HEK293 (cell line): ENCODE results near the gene ARHGAP26.

Source experiments
- CTCF ChIP-seq: fragments of 450-650 bp; formaldehyde crosslinking; IDR thresholded peaks from 2 replicates; pipeline ENCODE4 v1.5.1; 2016; ENCODE audit warnings: missing biosample characterization, missing genetic modification characterization
- EGR2 ChIP-seq: fragments of 450-650 bp; formaldehyde crosslinking; IDR thresholded peaks from 2 replicates; pipeline ENCODE4 v1.5.1; 2016; ENCODE audit warnings: low read depth, missing biosample characterization, missing genetic modification characterization
- GLIS1 ChIP-seq: fragments of 450-650 bp; formaldehyde crosslinking; IDR thresholded peaks from 2 replicates; pipeline ENCODE4 v1.5.1; 2016; ENCODE audit warnings: missing biosample characterization, missing genetic modification characterization
- MYNN ChIP-seq: fragments of 450-650 bp; formaldehyde crosslinking; IDR thresholded peaks from 2 replicates; pipeline ENCODE4 v1.5.1; 2016; ENCODE audit warnings: missing biosample characterization, missing genetic modification characterization, borderline replicate concordance
- PATZ1 ChIP-seq: fragments of 450-650 bp; formaldehyde crosslinking; IDR thresholded peaks from 2 replicates; pipeline ENCODE4 v1.5.1; 2016; ENCODE audit warnings: missing biosample characterization, missing genetic modification characterization
- ZBTB11 ChIP-seq: fragments of 450-650 bp; formaldehyde crosslinking; conservative IDR thresholded peaks from 2 replicates; pipeline ENCODE4 v1.5.1; 2016; ENCODE audit warnings: low read depth, missing biosample characterization, missing genetic modification characterization
- ZBTB26 ChIP-seq: fragments of 450-650 bp; formaldehyde crosslinking; optimal IDR thresholded peaks from 2 replicates; pipeline ENCODE3; 2016; ENCODE audit warnings: missing biosample characterization, mild to moderate bottlenecking, missing genetic modification characterization
- ZBTB49 ChIP-seq: fragments of 450-650 bp; formaldehyde crosslinking; IDR thresholded peaks from 2 replicates; pipeline ENCODE4 v1.5.1; 2016; ENCODE audit warnings: missing biosample characterization, missing genetic modification characterization, low read depth
- ZFP69B ChIP-seq: fragments of 450-650 bp; formaldehyde crosslinking; IDR thresholded peaks from 2 replicates; pipeline ENCODE4 v1.5.1; 2016; ENCODE audit warnings: missing biosample characterization, missing genetic modification characterization
- ZNF133 ChIP-seq: fragments of 450-650 bp; formaldehyde crosslinking; IDR thresholded peaks from 2 replicates; pipeline ENCODE4 v1.5.1; 2016; ENCODE audit warnings: missing biosample characterization, missing genetic modification characterization
- ZNF214 ChIP-seq: fragments of 450-650 bp; formaldehyde crosslinking; IDR thresholded peaks from 2 replicates; pipeline ENCODE4 v1.5.1; 2017; ENCODE audit warnings: missing biosample characterization, mild to moderate bottlenecking, missing genetic modification characterization, borderline replicate concordance
- ZNF335 ChIP-seq: fragments of 450-650 bp; formaldehyde crosslinking; conservative IDR thresholded peaks from 2 replicates; pipeline ENCODE4 v1.5.1; 2016; ENCODE audit warnings: missing biosample characterization, missing genetic modification characterization
- ZNF518A ChIP-seq: fragments of 450-650 bp; formaldehyde crosslinking; conservative IDR thresholded peaks from 2 replicates; pipeline ENCODE4 v1.5.1; 2016; ENCODE audit warnings: low read depth, missing biosample characterization, missing genetic modification characterization
- ZNF692 ChIP-seq: fragments of 450-650 bp; formaldehyde crosslinking; IDR thresholded peaks from 2 replicates; pipeline ENCODE4 v1.5.1; 2016; ENCODE audit warnings: missing biosample characterization, missing genetic modification characterization
- ZNF792 ChIP-seq: fragments of 450-650 bp; formaldehyde crosslinking; IDR thresholded peaks from 2 replicates; pipeline ENCODE4 v1.5.1; 2016; ENCODE audit warnings: missing biosample characterization, missing genetic modification characterization
- ZSCAN30 ChIP-seq: fragments of 450-650 bp; IDR thresholded peaks from 2 replicates; pipeline ENCODE4 v1.5.1; 2018; ENCODE audit warnings: missing biosample characterization, mild to moderate bottlenecking, missing genetic modification characterization, moderate library complexity
- ZSCAN4 ChIP-seq: fragments of 450-650 bp; formaldehyde crosslinking; IDR thresholded peaks from 2 replicates; pipeline ENCODE4 v1.5.1; 2017; ENCODE audit warnings: missing biosample characterization, missing genetic modification characterization

Gene ARHGAP26

GRCh38 chr5:142770650-142771609 is 753 bp downstream of the ARHGAP26 start (continued):
- TF ChIP-seq ZNF518A (tag by site-specific recombination) (no peak), ZNF792 (no peak), ZNF214 (tag by site-specific recombination) (peak; percentile 99), MYNN (tag by site-specific recombination) (no peak), ZNF133 (tag by site-specific recombination) (no peak), ZNF335 (tag by site-specific recombination) (peak; percentile 98), ZSCAN30 (tag by site-specific recombination) (0 out of 2 replicates have a peak, but pooled peaks have one; percentile 13), EGR2 (tag by site-specific recombination) (peak; percentile 93), ZNF692 (tag by site-specific recombination) (peak; percentile 91), ZSCAN4 (0 out of 2 replicates have a peak, but pooled peaks have one; percentile 12), PATZ1 (tag by site-specific recombination) (peak; percentile 89), ZBTB11 (tag by site-specific recombination) (peak; percentile 51), GLIS1 (tag by site-specific recombination) (peak; percentile 71), ZBTB26 (peak; percentile 97), ZBTB49 (tag by site-specific recombination) (no peak), ZFP69B (peak; percentile 76), CTCF (tag by site-specific recombination) (peak; percentile 97)
